ENCODE data around the gene USHBP1. TPM values are rescaled to one million over a fixed set of nuclear protein-coding genes. Genes with fewer than 3 reads are reported as not detected.
A peak's percentile ranks its signal among the peaks of the same experiment; 100 is the strongest.

USHBP1 gene
- total and polyA plus RNA-seq, 2 donors from 2014 or later, result 7.2 to 8.9 TPM

- FAIRE-seq (no peak), DNase-seq (peak in 2 of 5 donors; percentile 60 to 76)
- Histone ChIP-seq H3K27ac (ENCODE audit: low read depth in 2 of 2, low read length in 2 of 2) (peak overlapping the region; percentile 87 to 88), H3K36me3 (ENCODE audit: control insufficient read depth in 2 of 3, insufficient read depth in 3 of 3, low read length in 3 of 3) (peaks cover 0 to 6% (median 0%) of the 10 kb centered on the region in 3 donors), H3K27me3 (ENCODE audit: control insufficient read depth, insufficient read depth, low read length) (no peaks in the 10 kb centered on the region), H3K4me3 (ENCODE audit: low read length in 3 of 3) (peak overlapping the region; percentile 69 to 86 (median 82)), H3K4me1 (ENCODE audit: control insufficient read depth in 2 of 3, insufficient read depth in 2 of 3, low read depth in 1 of 3, low read length in 3 of 3) (peaks cover 2 to 30% (median 28%) of the 10 kb centered on the region in 3 donors), H3K9me3 (ENCODE audit: control insufficient read depth in 2 of 3, insufficient read depth in 1 of 3, low read length in 3 of 3) (no peaks in the 10 kb centered on the region), H3K9ac (ENCODE audit: low read length in 3 of 3) (peak overlapping the region; percentile 42 to 81 (median 69))
- intact Hi-C loops (cut with DNase I), result no loop called here
- TF ChIP-seq CTCF (IDR thresholded peaks at IDR 0.05; ENCODE audit: borderline replicate concordance, extremely low read depth, insufficient read depth), result no peak
These were observed 19.7 kb downstream of the USHBP1 start for GRCh38 chr19:17244618-17245534.

GRCh38 chr19:17243830-17244617 lies 20.5 kb downstream of the USHBP1 start:
- no peak for TF ChIP-seq CTCF (IDR thresholded peaks at IDR 0.05; ENCODE audit: borderline replicate concordance, extremely low read depth, insufficient read depth)
- intact Hi-C loops (cut with DNase I), result no loop called here
- DNase-seq (peak; percentile 31 to 87 (median 54)), FAIRE-seq (no peak)
- H3K9me3 ChIP-seq (ENCODE audit: control insufficient read depth in 2 of 3, insufficient read depth in 1 of 3, low read length in 3 of 3), result no peaks in the 10 kb centered on the region
- H3K27ac ChIP-seq (ENCODE audit: low read depth in 2 of 2, low read length in 2 of 2), result peak overlapping the region; percentile 87 to 88
- H3K9ac ChIP-seq (ENCODE audit: low read length in 3 of 3), result peak overlapping the region; percentile 30 to 81 (median 69)
- peaks cover 2 to 30% (median 28%) of the 10 kb centered on the region in 3 donors for H3K4me1 ChIP-seq (ENCODE audit: control insufficient read depth in 2 of 3, insufficient read depth in 2 of 3, low read depth in 1 of 3, low read length in 3 of 3)
- peak overlapping the region; percentile 69 to 86 (median 82) for H3K4me3 ChIP-seq (ENCODE audit: low read length in 3 of 3)
- H3K36me3 ChIP-seq (ENCODE audit: control insufficient read depth in 2 of 3, insufficient read depth in 3 of 3, low read length in 3 of 3), result peaks cover 0 to 8% (median 0%) of the 10 kb centered on the region in 3 donors
- no peaks in the 10 kb centered on the region for H3K27me3 ChIP-seq (ENCODE audit: control insufficient read depth, insufficient read depth, low read length)

- intact Hi-C loops (cut with DNase I), result no loop called here
- H3K4me3 ChIP-seq (ENCODE audit: low read length in 3 of 3), result peak overlapping the region; percentile 69 to 86 (median 82)
- no peak for FAIRE-seq
- peak overlapping the region; percentile 87 to 88 for H3K27ac ChIP-seq (ENCODE audit: low read depth in 2 of 2, low read length in 2 of 2)
- TF ChIP-seq CTCF (IDR thresholded peaks at IDR 0.05; ENCODE audit: borderline replicate concordance, extremely low read depth, insufficient read depth), result no peak
- H3K9me3 ChIP-seq (ENCODE audit: control insufficient read depth in 2 of 3, insufficient read depth in 1 of 3, low read length in 3 of 3), result no peaks in the 10 kb centered on the region
- DNase-seq, result peak in 4 of 5 donors; percentile 22 to 59 (median 46)
- H3K4me1 ChIP-seq (ENCODE audit: control insufficient read depth in 2 of 3, insufficient read depth in 2 of 3, low read depth in 1 of 3, low read length in 3 of 3), result peaks cover 2 to 28% (median 27%) of the 10 kb centered on the region in 3 donors
- peak overlapping the region in 1 of 3 donors; percentile 81 for H3K9ac ChIP-seq (ENCODE audit: low read length in 3 of 3)
- no peaks in the 10 kb centered on the region for H3K27me3 ChIP-seq (ENCODE audit: control insufficient read depth, insufficient read depth, low read length)
- H3K36me3 ChIP-seq (ENCODE audit: control insufficient read depth in 2 of 3, insufficient read depth in 3 of 3, low read length in 3 of 3), result peaks cover 0 to 12% (median under 1%) of the 10 kb centered on the region in 3 donors
These were observed 21.2 kb downstream of the USHBP1 start for GRCh38 chr19:17243211-17243829.
